GM04504 (cell line): Measurements from ENCODE around the gene SLA2.
"Not testable (repeated sequence)": the region's sequence is repeated elsewhere in the genome, so short reads cannot be mapped to it uniquely, and the experiment has no call there.

Experiments
- DNase-seq: peaks from one replicate; pipeline ENCODE4 v3.0.0-alpha.2; 2012; ENCODE audit warnings: low read depth

The SLA2 gene, protein sequence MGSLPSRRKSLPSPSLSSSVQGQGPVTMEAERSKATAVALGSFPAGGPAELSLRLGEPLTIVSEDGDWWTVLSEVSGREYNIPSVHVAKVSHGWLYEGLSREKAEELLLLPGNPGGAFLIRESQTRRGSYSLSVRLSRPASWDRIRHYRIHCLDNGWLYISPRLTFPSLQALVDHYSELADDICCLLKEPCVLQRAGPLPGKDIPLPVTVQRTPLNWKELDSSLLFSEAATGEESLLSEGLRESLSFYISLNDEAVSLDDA

DNA sequence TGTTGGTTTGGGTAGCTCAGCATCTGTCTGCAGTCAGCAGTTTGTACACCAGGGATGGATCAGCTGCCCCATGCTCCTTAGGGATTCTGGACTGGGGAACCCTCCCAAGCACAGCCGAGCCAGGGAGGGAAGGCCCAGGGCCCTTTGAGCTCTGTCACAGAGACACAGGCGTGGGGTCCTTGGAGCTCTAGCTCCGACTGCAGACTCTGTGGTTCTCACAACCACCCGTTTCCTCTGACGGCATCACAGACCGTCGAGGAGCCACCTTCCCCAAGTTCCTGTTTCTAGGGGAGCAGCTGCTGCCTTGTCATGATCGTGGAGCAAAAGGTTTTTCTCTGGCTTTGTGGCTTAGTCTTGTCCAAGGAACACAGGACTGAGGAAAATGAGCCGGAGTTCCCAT lies at the start of gene SLA2:
Gene SLA2 (minus strand): TSS at position 199 of the 400 bp plus-strand sequence. CDS start 4,861 bp downstream, outside the sequence.
- DNase-seq = no peak

GRCh38 chr20:36695467-36695866 lies 49.5 kb upstream of the SLA2 start:
- not testable (repeated sequence) for DNase-seq

DNA sequence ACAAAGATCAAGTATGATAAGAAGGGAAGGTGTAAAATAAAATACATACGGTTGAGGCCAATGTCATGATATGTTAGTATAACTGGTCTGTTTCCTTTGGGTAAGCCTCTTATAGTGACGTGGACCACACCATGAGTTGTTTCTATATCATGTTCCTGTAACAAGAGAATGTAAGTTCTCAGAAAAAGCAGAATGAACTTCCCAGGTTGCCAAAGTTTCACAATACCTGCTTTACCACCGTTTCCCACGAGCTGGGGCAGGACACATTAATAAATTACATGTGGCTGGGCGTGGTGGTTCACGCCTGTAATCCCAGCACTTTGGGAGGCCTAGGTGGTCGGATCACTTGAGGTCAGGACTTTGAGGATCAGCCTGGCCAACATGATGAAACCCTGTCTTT lies 42.6 kb upstream of the SLA2 start:
- DNase-seq = no peak

DNA sequence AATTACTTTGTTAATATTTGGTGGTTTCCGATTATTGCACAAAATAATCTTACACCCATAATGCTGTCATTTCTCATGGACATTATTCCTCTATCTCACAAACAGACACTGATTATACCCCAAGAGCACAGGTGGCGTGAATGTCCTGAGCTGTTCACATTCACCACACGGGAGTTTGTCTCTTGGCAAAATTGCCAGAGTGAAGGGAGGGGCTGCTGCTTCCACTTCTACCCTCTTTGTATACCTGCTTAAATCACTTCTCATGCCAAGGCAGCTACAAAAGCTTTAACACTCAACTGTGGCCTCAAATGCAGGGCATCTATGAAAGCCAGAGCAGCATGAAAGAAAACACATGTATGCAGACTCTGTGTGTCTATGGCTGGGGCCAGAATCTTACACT lies 41.9 kb upstream of the SLA2 start:
- no peak for DNase-seq

- DNase-seq = no peak
These were observed 40.9 kb upstream of the SLA2 start for GRCh38 chr20:36686944-36687343.

DNA sequence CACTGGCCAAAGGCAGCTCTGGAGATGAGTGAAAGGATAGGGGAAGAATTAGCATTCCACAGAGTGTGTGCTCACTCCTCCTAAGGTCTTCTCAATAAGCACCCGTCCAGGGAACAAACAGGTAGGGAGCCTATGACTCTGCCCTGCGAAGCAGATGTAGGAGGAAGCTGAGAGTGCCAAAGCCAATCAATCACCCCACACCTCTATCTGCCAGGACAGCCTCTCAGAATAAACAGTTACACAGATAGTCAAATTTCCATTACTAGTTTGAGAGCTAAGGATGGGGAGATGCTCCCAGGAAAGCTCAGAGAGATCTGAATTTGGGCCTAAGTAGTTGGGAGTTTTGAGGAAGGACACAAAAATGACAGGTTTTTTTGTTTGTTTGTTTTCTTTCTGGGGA lies 40.5 kb upstream of the SLA2 start:
- DNase-seq = no peak

- DNase-seq = no peak
These were observed 38.8 kb upstream of the SLA2 start for GRCh38 chr20:36684747-36685146.

DNA sequence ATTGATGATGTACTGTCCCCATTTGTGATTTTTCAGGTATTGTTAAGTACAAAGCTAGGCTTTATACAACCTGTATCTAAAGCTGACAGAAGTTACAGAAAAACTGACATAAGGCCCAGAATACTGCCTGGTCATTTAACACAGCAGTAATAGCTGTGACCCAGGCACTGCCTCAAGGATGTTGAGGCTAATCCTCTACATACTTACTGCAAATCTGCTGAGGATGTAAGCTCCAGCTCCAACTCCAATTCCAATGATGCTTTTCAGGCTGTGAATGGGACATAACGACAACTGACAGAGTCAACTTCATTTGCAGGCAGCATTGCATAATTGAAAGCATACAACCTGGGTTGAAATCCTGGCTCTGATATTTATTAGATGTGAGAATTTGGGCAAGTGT lies 36.3 kb upstream of the SLA2 start:
- no peak for DNase-seq

GRCh38 chr20:36677422-36677771 lies 31.4 kb upstream of the SLA2 start:
- DNase-seq = no peak

DNA sequence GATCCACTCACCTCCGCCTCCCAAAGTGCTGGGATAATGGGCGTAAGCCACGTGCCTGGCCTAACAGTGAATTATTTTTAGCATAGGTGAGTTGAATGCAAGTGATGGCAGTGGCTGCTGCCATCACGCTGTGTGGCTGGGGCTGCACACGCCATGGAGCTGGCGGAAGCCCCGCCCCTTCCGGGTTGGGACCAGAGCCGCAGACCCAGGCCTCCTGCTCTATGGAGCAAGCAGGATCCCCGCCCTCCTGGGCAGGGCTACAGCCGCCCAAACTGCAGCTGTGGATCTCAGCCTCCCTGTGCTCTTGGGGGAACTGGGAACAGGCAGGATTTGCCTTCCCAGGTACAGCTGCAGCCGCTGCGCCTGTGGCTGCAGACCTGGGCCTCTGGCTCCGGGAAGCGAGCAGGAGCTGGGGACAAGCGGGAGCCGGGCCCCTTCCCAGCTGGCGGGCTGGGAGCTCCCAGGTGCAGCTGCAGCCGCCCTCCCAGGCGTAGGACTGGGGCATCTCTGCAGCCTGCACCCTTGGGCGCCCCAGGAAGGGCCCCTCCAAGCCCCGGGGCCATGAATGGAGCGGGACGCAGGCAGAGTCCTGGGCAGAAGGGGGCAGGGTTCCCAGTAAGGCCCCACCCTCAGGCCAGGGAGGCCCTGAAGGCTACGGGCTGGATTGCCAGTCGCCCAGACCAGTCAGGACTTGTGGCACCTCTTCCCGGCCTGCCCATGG lies 30.9 kb upstream of the SLA2 start:
- no peak for DNase-seq

GRCh38 chr20:36675545-36675944 lies 29.5 kb upstream of the SLA2 start:
- DNase-seq = not testable (repeated sequence)

DNA sequence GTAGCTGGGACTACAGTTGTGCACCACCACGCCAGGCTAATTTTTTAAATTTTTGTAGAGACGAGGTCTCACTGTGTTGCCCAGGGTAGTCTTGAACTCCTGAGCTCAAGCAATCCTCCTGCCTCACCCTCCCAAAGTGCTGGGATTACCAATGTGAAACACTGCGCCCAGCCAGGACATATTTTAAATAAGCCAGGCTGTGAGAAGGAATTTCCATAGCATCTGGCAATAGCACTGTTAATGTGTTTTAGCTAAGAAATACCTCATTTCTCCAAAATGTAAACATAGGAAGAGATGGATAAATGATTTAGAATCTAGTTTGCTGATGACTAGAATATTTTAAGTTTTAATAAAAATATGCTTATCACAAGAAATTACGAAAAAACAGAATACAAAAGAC lies 27.0 kb upstream of the SLA2 start:
- DNase-seq = no peak

DNA sequence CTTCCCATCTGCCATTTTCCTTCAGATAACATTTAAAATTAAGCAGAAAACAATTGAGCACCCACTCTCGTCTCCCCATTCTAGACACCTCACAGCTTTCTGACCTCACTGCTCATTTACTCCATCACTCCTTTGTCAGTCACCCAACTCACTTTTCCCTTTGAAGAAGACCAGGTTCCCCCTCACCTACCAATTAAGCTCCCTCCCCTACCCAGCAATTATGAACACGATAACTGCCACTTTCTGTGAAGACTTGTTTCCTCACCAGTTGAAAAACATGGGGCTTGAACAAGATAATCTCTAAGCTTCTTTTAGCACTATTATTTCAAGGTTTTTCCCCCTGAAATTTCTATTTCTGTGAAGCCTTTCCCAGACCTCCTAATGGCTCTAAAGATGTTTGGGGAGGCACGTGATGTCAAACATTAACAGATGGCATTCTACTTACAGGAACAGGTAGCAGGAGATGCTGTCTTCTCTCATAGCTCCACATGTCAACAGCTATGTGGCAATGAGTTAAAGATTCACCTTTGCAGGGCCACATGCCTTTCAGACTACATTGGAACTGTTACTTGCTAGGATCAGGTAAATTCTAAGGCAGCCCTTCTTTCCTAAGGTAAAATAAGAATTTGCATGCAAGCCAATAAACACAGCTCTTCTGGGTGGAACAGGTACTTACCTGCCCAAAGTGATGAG lies 24.8 kb upstream of the SLA2 start:
- no peak for DNase-seq

- DNase-seq = no peak
These were observed 20.3 kb upstream of the SLA2 start for GRCh38 chr20:36666181-36666740.

GRCh38 chr20:36663031-36663430 lies 17.0 kb upstream of the SLA2 start:
- no peak for DNase-seq

- DNase-seq = no peak
These were observed 12.3 kb upstream of the SLA2 start for GRCh38 chr20:36658300-36658699.

DNA sequence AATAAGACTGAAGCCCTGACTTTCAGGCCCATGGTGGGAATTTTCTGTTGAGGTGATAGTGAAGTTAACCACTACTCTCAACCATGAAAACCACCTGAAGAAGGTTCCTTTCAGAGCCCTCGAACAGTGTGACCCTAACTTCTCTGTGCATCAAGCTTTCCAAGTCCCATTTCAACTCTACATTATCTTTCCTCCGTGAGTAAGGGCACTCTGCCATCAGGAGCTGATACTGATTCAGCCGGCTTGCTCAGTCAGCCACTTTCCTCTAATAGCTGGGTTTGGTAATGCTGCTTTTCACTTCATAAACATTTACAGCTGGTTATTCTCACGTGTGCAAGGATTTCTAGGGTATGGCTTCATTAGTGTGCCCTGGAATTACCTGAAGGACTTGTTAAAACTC lies 10.7 kb upstream of the SLA2 start:
- no peak for DNase-seq

DNA sequence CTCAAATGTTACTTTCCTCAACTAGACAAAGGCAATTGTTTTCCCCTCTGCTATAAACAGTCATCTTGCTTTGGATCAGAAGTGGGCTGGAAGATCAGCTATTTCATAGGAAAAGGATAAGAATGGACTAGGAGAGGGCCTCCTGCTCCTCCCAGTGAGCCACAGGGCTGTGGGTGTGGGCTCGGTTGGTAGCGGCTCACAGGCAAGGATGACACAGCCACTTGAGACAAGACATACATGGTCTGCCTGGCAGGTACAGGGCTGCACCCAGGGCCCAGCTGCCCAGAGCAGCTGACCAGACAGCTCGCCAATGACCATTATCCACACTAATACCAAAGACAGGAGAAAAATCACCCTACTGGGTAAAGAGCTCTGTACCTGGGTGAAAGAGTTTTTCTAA lies 9.0 kb upstream of the SLA2 start:
- DNase-seq = no peak

- DNase-seq = no peak
These were observed 8.5 kb upstream of the SLA2 start for GRCh38 chr20:36654506-36654905.

GRCh38 chr20:36653456-36653855 lies 7.5 kb upstream of the SLA2 start:
- no peak for DNase-seq

DNA sequence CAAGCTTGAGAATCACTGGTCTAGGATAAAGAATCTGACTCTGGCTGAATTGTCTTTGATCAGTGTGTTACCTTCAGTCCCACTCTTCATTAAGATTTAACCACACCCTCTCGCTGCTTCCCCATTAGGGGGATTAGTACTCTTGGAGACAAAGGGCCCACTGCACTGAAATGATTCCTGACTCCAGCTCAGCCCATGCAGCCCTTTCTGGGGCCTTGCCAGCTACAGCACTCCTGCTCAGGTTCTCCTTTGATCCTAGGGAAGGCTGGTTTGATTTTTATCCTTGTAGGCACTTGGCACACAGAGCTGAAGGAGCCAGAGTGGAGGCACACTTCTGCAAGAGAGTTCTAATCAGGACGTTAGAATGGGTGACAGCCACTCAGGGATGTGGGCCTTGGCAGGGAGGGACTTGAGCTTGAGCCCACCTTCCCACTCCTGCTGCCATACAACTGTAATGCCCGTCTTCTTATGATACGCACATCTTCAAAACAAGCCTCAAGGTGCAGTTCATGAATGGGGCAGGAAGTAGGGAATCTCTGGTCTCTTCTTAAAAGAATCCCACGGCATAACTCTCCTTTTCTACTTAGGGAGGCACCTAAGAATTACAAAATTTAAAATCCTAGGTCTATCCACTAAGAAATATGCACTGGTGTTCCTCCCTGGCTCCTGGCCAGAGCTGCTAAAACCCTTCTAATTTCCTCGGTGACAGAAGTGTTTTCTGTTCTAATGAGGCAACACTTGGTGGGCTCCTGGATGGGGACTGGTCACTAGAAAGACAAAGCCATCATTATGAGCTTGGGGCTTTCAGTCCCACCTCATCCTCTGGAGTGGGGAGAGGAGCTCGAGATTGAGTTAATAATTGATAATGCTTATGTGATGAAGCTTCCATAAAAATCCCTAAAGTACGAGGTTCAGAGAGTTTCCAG lies 1.5 kb upstream of the SLA2 start:
- DNase-seq = no peak

GRCh38 chr20:36646678-36647077 lies 682 bp upstream of the SLA2 start:
- no peak for DNase-seq
